SU-DHL-6 (cell line): ENCODE measurements around the gene SIRPG.

ENCODE experiments used
- H2AFZ ChIP-seq: fragments of 200-600 bp; sonication (generic); 2 replicates; pipeline ENCODE4 v1.6.1; 2014; ENCODE audit warnings: low read depth, mild to moderate bottlenecking, moderate library complexity, mixed read lengths, antibody characterized with exemption, low read length; ENCODE audit not compliant: severe bottlenecking
- H3F3A ChIP-seq: fragments of 200-600 bp; shearing (Covaris generic); 2 replicates; pipeline ENCODE4 v1.6.0; 2016; ENCODE audit warnings: antibody characterized with exemption, mild to moderate bottlenecking; ENCODE audit not compliant: insufficient read depth
- H3K27ac ChIP-seq: fragments of 200-600 bp; sonication (generic); 2 replicates; pipeline ENCODE4 v1.5.1; 2016; ENCODE audit warnings: low read depth, mild to moderate bottlenecking, low read length, moderate library complexity, mixed read lengths
- H3K27me3 ChIP-seq: fragments of 200-600 bp; sonication (generic), shearing (Covaris generic); 2 replicates; pipeline ENCODE4 v1.6.0; 2014; ENCODE audit warnings: mild to moderate bottlenecking, low read length
- H3K36me3 ChIP-seq: fragments of 200-600 bp; sonication (generic); 2 replicates; pipeline ENCODE4 v1.6.1; 2014; ENCODE audit warnings: mild to moderate bottlenecking, low read length, mixed read lengths
- H3K4me2 ChIP-seq: fragments of 300-600, 200-600 bp; shearing (Covaris generic), sonication (generic); 2 replicates; pipeline ENCODE4 v1.6.0; 2014; ENCODE audit warnings: low read length, low read depth, mild to moderate bottlenecking; ENCODE audit not compliant: poor library complexity, severe bottlenecking
- H3K4me3 ChIP-seq: fragments of 200-600 bp; sonication (generic); 2 replicates; pipeline ENCODE4 v1.5.1; 2014; ENCODE audit warnings: antibody characterized with exemption, low read length, mild to moderate bottlenecking, mixed read lengths; ENCODE audit not compliant: insufficient read depth, poor library complexity, severe bottlenecking
- H3K79me2 ChIP-seq: fragments of 200-600 bp; sonication (generic); 2 replicates; pipeline ENCODE4 v1.6.1; 2014; ENCODE audit warnings: mild to moderate bottlenecking, low read length, moderate library complexity; ENCODE audit not compliant: insufficient read depth
- H3K9ac ChIP-seq: fragments of 200-600 bp; sonication (generic); 2 replicates; pipeline ENCODE4 v1.7.0; 2014; ENCODE audit warnings: mild to moderate bottlenecking, low read length
- H3K9me2 ChIP-seq: fragments of 200-600 bp; sonication (generic); replicated peaks from 2 replicates; pipeline ENCODE4 v1.6.1; 2014; ENCODE audit warnings: low read length; ENCODE audit not compliant: insufficient read depth
- H3K9me3 ChIP-seq: fragments of 200-600 bp; sonication (generic); 2 replicates; pipeline ENCODE4 v1.6.1; 2014; ENCODE audit warnings: low read length, mixed read lengths; ENCODE audit not compliant: insufficient read depth
- H4K20me1 ChIP-seq: fragments of 200-600 bp; sonication (generic); 2 replicates; pipeline ENCODE4 v1.6.1; 2014; ENCODE audit warnings: low read depth, mild to moderate bottlenecking, antibody characterized with exemption, low read length, moderate library complexity, mixed read lengths
- CTCF ChIP-seq: fragments of 200-600 bp; sonication (generic); IDR thresholded peaks from one replicate; pipeline ENCODE4 v1.5.1; 2017; ENCODE audit warnings: antibody characterized with exemption, mild to moderate bottlenecking, low read length, moderate library complexity; ENCODE audit not compliant: insufficient read depth, poor library complexity, severe bottlenecking
- EZH2phosphoT487 ChIP-seq: fragments of 200-600 bp; sonication (generic), shearing (Covaris generic); conservative IDR thresholded peaks from 2 replicates; pipeline ENCODE4 v1.6.1; 2018; ENCODE audit warnings: mild to moderate bottlenecking, antibody characterized with exemption, low read length, moderate library complexity, mixed read lengths

Gene SIRPG

DNA sequence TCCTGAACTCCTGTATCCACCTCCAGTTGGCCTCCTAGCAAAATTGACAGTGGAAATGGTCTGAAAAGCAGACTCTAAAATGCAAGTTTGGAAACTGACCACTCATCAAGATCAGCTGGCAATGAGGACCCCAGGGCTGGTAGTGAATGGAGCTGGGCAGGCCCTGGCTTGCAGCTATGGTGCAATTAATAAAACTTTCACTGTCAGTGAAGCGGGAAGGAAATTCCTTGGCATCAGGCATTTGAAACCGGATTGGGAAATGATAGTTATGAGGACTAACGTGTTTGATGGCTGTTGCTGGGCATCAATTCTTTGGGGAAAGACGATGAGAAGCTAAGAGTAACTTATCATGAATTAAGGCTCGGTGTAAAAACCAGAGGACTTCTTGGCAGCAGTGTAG is 56.8 kb downstream of the SIRPG start:
- Histone ChIP-seq H3K27me3 (no peaks in the 10 kb centered on the region), H3K79me2 (no peaks in the 10 kb centered on the region), H3K9ac (no peak overlapping the region), H3K4me2 (no peak overlapping the region), H3K36me3 (no peaks in the 10 kb centered on the region), H3K9me2 (no peaks in the 10 kb centered on the region), H3K9me3 (no peaks in the 10 kb centered on the region), H4K20me1 (no peaks in the 10 kb centered on the region), H3K4me3 (no peak overlapping the region), H3K27ac (no peak overlapping the region), H2AFZ (no peak overlapping the region), H3F3A (no peaks in the 10 kb centered on the region)
- TF ChIP-seq CTCF (no peak), EZH2phosphoT487 (no peak)

- no peaks in the 10 kb centered on the region for H3F3A ChIP-seq
- H2AFZ ChIP-seq, result no peak overlapping the region
- H3K9me3 ChIP-seq, result no peaks in the 10 kb centered on the region
- no peaks in the 10 kb centered on the region for H3K27me3 ChIP-seq
- H4K20me1 ChIP-seq, result no peaks in the 10 kb centered on the region
- H3K9ac ChIP-seq, result no peak overlapping the region
- no peak overlapping the region for H3K27ac ChIP-seq
- H3K4me2 ChIP-seq, result no peak overlapping the region
- H3K4me3 ChIP-seq, result no peak overlapping the region
- H3K79me2 ChIP-seq, result no peaks in the 10 kb centered on the region
- TF ChIP-seq CTCF (no peak), EZH2phosphoT487 (no peak)
- H3K9me2 ChIP-seq, result no peaks in the 10 kb centered on the region
- H3K36me3 ChIP-seq, result no peaks in the 10 kb centered on the region
Observed at GRCh38 chr20:1595333-1595732, 62.2 kb downstream of the SIRPG start.

GRCh38 chr20:1588533-1589460 is 68.8 kb downstream of the SIRPG start:
- Histone ChIP-seq H2AFZ (no peak overlapping the region), H3K9me3 (no peaks in the 10 kb centered on the region), H3K4me3 (no peak overlapping the region), H3K4me2 (no peak overlapping the region), H3K9ac (no peak overlapping the region), H3K36me3 (no peaks in the 10 kb centered on the region), H3K27me3 (no peaks in the 10 kb centered on the region), H4K20me1 (no peaks in the 10 kb centered on the region), H3K9me2 (no peaks in the 10 kb centered on the region), H3K27ac (no peak overlapping the region), H3K79me2 (no peaks in the 10 kb centered on the region), H3F3A (no peaks in the 10 kb centered on the region)
- TF ChIP-seq CTCF (no peak), EZH2phosphoT487 (no peak)
